Left cardiac atrium (tissue), 4 donors: Measurements from ENCODE around the gene WASL. TPM values are rescaled to one million over a fixed set of nuclear protein-coding genes. Genes with fewer than 3 reads are reported as not detected.
"Not testable (repeated sequence)": the region's sequence is repeated elsewhere in the genome, so short reads cannot be mapped to it uniquely, and the experiment has no call there.

ENCODE experiments used
- ATAC-seq, 2 donors: fragments of 200-7000 bp; cut with Tn5 transposase; one replicate each; pipeline ENCODE4 v1.9.1; 2020; ENCODE audit warnings: mild to moderate bottlenecking in 2 of 2, moderate library complexity in 2 of 2
- DNase-seq: peaks from one replicate; pipeline ENCODE4 v3.0.0-alpha.2; 2020
- intact Hi-C, 2 donors: fragments of 100-400 bp; cut with DNase I; formaldehyde crosslinking; loops; one replicate each; pipeline versions ENCODE4 v1.14.1 to v1.15.1; 2022 to 2023
- long read RNA-seq: library from polyadenylated mRNA; unstranded; transcript quantifications from one replicate; pipeline ENCODE4 v2.0.0, GENCODE V29; 2021
- total RNA-seq, 2 donors: library from RNA; stranded (reverse); fragmentation: NEBNext Ultra II Directional; extraction: Animal tissue kit (Norgen Biotek cat#: 25700); gene quantifications; one replicate each; pipeline ENCODE4 v1.2.1, GENCODE V29; 2021
- donor health status: DM: no; HTN: yes; CAD: no.
- donor health status: DM: no; HTN: yes; CAD: no; lungs with severe emphysema.
- donor health status: DM: yes; HTN: yes; CAD: no.
- donor health status: Dilated cardiomyopathy.

The WASL gene
- 10 to 100 TPM; 25.1 to 26.8 TPM for total RNA-seq
- long read RNA-seq, full-length matches to known transcripts: 2 of 9 reads
- long read RNA-seq, partial matches to known transcripts: 7 of 9 reads
- long read RNA-seq, other reads (novel, unspliced or antisense): 0 of 9 reads

DNA sequence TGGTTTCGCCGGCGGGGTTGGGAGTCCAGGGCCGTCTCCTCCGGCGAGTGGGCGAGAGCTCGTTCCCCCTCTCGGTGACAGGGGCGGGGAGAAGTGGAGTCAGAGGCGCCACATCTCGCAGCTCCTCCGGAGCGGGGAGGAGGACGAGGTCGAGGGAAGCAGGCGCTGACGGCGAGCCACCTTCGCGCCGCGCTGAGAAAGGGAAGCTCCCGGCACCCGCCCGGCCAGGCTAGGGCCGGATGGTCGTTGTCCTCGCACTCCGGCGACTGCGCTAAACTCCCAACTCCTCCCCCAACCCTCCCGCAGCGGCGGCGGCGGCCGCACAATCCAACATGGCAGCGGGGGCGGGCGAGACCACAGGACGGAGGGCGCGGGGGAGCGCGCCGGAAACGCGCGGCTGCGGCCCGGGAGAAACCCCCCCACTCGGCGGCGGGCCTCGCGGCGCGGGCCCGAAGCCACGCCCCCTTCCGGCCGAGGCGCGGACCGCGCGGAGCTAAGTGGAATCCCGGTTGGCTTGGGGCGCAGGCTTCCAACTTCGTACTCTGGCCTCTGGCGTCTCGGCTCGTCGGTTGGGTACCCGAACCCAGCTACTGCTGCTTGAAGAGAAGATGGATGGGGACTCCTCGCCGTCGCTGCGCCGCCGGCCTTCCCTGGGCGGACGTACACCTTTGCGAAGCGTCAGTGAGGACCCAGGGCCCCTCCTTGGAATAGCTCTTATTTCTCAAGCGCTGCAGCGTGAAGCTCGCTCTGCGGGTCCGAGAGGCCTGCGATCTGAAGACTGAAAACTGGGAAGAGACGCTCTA lies at the start of gene WASL:
Gene WASL, minus strand, starts transcription at position 270 of the 803 bp plus-strand sequence. Its CDS starts 269 bp downstream, at position 1.
- ATAC-seq (peak; percentile 96), DNase-seq (peak; percentile 93)
- intact Hi-C loops: loop anchor here in 1 of 2 donors (5.0 kb wide), 1 partner anchor 37 kb away; no protein-coding TSS in a partner anchor

- ATAC-seq: peak; percentile 57 to 94
- intact Hi-C loops: loop anchor here (5.0 to 10.0 kb wide), 2 partner anchors 67 to 69 kb away; no protein-coding TSS in a partner anchor
- no peak for DNase-seq
Observed at GRCh38 chr7:123797673-123798531, 49.1 kb upstream of the WASL start.

DNA sequence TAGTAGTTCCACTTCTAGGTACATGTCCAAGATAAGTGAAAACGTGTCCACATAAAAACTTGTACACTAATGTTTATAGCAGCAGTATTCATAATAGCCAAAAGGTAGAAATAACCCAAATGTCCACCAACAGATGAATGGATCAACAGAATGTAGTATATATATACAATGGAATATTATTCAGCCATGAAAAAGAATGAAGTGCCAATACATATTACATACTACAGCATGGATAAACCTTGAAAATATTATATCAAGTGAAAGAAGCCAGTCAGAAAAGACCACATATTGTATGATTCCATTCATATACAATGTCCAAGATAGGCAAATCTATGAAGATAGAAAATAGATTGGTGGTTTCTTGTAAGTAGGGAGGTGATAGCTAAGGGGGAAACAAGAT lies 47.8 kb upstream of the WASL start:
- DNase-seq (no peak), ATAC-seq (no peak)
- intact Hi-C loops: loop anchor here (5.0 to 10.0 kb wide), 2 partner anchors 68 to 71 kb away; no protein-coding TSS in a partner anchor

DNA sequence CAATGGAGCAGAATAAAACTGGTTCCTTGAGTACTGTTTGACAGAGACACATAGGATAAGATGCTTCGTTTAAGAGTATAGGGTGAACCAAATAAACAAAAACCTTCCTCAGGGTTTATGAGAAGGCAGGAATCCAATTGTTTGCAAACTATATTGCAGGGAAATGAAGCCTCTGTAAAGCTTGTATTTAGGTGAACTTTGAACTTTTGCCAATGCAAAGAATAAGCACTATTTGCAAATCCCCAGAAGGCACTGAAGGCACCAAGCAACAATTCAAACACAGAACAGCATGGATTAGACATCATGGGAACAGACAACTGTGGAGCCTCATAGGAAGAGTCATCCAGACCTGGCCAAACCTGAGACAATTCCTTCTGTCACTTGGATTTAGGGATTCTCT lies 47.1 kb upstream of the WASL start:
- intact Hi-C loops: loop anchor here (5.0 to 10.0 kb wide), 2 partner anchors 69 to 71 kb away; no protein-coding TSS in a partner anchor
- ATAC-seq (no peak), DNase-seq (no peak)

GRCh38 chr7:123795116-123795515 lies 46.3 kb upstream of the WASL start:
- intact Hi-C loops: loop anchor here (5.0 to 10.0 kb wide), 2 partner anchors 70 to 72 kb away; no protein-coding TSS in a partner anchor
- ATAC-seq, DNase-seq: not testable (repeated sequence)

DNA sequence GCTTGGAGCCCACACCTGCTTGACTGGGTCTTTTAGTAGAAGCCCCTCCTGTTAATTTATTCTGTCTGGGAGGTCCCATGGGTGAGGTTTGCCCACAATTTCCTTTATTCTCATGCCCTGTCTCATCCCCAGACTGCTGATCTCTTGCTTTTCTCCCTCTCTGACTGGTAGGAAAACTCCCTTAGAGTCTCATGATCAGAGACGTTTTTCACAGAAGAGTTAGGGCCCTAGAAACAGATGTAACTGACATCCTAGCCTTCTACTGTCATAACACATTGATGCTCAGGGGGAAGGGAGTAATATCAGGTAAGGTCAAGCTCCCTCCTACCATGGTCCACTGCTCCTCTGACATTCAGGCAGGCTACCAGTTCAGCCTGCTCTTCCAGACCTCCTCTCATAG lies 43.7 kb upstream of the WASL start:
- intact Hi-C loops: loop anchor here in 1 of 2 donors (10.0 kb wide), 1 partner anchor 72 kb away; no protein-coding TSS in a partner anchor
- ATAC-seq (no peak), DNase-seq (no peak)

DNA sequence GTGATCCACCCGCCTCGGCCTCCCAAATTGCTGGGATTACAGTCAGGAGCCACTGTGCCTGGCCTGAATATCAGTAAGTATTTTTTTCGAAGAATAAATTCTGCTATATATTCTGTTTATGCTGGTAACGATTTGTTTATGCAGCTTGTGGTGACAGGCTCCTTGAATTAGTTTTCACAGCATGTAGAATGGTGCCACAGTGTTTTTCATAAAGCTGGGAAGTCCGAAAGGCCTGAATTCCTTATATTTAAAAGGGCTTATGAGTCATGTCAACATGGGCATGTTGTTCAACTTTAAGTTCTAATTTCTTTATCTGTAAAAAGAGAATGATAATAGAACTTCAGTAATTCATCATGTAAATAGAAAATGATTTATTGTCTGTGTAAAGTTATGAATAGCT lies 42.2 kb upstream of the WASL start:
- ATAC-seq (no peak), DNase-seq (no peak)
- intact Hi-C loops: loop anchor here in 1 of 2 donors (10.0 kb wide), 1 partner anchor 74 kb away; no protein-coding TSS in a partner anchor

DNA sequence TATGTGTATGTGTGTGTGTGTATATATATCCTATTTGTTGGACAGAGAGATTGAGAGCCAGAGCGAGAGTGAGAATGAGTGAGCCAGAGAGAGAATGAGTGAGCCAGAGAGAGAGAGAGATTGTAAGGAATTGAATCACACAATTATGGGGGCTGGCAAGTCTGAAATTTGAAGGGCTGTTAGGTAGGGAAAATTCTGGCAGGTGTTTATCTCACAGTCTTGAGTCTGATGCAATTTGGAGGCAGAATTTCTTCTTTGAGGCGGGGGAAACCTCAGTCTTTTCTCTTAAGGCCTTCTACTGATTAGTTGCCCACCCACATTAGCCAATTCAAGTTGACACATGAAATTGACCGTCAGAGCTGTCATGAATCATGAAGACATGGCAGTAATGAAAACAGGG lies 41.0 kb upstream of the WASL start:
- intact Hi-C loops: loop anchor here in 1 of 2 donors (10.0 kb wide), 1 partner anchor 75 kb away; no protein-coding TSS in a partner anchor
- ATAC-seq: peak in 1 of 2 donors; percentile 72
- DNase-seq: no peak

- no peak for ATAC-seq
- DNase-seq: no peak
- intact Hi-C loops: no loop called here
Observed at GRCh38 chr7:123789206-123789784, 40.5 kb upstream of the WASL start.

GRCh38 chr7:123788584-123788983 lies 39.8 kb upstream of the WASL start:
- intact Hi-C loops: no loop called here
- ATAC-seq (no peak), DNase-seq (no peak)

GRCh38 chr7:123787220-123788007 lies 38.6 kb upstream of the WASL start:
- ATAC-seq (no peak), DNase-seq (no peak)
- intact Hi-C loops: no loop called here

DNA sequence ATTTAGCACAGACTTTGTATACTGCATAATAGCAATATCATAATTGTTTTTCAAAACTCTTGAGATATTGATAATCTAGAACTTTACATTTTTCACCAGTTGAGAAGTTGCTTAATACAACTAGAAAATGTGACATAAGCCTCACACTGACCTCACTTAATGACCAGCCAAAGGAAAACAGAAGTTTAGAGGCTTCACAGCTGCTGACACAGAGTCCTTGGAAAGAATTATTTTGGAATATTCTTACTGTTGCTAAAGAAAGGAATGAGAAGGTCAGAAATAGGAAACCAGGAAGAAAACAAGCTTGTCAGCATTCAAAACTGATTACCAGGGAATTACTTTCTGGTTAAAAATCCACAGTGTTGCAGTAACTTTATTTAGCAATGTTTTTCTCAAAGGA lies 35.5 kb upstream of the WASL start:
- ATAC-seq: peak; percentile 70 to 75
- intact Hi-C loops: no loop called here
- DNase-seq: no peak

GRCh38 chr7:123783820-123784219 lies 35.0 kb upstream of the WASL start:
- intact Hi-C loops: no loop called here
- ATAC-seq: no peak
- no peak for DNase-seq

DNA sequence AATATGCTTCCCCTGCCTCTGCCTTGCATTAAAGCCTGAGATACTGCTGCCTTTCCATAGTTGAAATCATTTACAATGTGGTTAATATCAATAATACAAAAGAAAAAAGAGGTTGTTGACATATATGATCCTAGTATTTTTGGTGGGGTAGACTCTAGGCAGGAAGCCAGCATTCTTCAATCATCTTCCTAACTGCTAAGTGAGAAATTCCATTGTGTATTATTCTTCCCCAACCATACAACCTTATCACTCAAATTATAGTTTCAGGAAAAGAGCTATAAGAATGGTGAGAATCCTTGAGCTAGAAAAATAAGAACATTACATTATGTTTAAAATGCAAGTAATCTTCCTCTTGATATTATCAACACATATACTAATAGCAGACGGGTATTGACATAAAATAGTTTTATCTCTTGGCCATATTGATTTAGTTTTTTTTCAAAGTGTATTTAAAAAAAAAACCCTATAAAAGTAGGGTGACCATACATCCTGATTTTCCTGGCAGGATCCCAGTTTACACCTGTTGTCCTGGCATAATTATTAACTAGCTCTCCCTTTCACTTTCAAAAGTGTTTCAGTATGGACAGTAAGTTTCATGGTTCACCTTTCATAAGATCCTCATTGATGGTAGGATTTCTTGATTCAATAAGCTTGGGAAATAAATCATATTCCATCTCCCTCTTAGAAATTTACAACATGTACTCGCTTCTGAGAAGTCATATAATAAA lies 33.4 kb upstream of the WASL start:
- ATAC-seq (no peak), DNase-seq (no peak)

GRCh38 chr7:123780472-123780871 lies 31.7 kb upstream of the WASL start:
- intact Hi-C loops, DNase-seq, ATAC-seq: not testable (repeated sequence)

More for the DNA sequence above, 33.4 kb upstream of the WASL start:
- intact Hi-C loops: no loop called here

DNA sequence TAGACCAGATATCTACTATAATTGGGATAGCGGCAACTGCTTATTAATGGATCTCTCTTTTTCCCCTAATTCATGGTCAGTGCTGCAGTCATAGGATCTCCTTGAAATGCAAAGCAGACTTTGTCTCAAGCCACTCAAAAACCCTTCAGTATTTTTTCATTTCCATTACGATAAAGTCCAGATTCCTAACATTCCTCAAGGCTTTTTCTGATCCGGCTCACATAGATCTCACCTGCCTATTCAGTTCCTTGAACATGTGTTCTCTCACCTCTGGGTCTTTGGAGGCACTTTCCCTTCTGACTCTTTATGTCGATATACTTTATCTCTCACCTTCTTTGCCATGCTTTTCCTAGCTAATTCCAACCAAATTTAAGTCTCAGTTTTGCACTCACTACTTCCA lies 25.7 kb upstream of the WASL start:
- DNase-seq (no peak), ATAC-seq (no peak)
- intact Hi-C loops: no loop called here

DNA sequence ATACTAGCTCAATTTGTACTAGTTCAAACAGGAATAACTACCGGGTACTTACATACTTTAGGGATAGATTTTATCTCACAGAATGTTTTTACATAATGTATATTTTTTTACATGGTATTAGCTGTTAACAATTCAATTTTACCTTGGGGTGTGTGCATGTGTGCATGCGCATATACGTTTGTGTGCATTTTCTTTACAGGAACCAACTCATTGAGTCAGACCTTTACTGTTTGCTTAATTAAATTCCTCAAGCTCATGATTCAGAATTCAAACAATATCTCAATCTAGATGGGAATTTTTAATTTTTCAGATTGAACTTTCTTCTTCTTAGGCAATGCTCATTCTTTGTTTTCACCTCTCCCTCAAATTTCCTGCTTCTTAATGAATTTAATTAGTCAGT lies 24.7 kb upstream of the WASL start:
- no peak for DNase-seq
- intact Hi-C loops: no loop called here
- ATAC-seq: no peak

DNA sequence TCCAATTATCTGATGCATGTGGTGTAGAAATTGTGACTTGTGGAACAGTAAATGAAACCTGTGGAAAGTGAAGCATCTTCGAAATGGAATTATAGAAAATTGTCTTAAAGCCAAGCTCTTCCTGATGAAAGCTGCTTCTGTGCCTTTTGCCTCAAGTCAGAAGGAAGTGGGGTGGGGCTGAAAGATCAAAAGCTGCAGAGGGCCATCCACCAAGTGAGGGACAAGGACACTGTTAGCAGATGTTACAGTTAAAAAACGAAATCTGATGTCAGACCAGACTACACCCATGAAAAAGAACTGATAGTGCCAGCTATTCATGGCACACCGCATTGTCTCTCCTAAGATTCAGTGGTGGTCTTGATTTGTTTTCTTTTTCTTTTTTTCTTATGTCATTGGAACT lies 23.8 kb upstream of the WASL start:
- DNase-seq: no peak
- no peak for ATAC-seq
- intact Hi-C loops: no loop called here
